Cardiac fibroblast (primary cell): Measurements from ENCODE around the gene CDC42EP1.

Experiments used
- DNase-seq, 2 donors: peaks; one replicate each; pipeline versions ENCODE4 v3.0.0 to v3.0.0-alpha.2; 2010; ENCODE audit warnings: low read depth in 2 of 2
- H3K4me3 ChIP-seq, 2 donors: replicated peaks in 1 of 2; 1 replicate in 1 of 2; 2 replicates in 1 of 2; pipeline ENCODE4 v1.5.1; 2011; ENCODE audit warnings: low read depth in 2 of 2, low read length in 2 of 2, mild to moderate bottlenecking in 2 of 2, moderate library complexity in 1 of 2
- TF ChIP-seq, protein P1 (sequence below): IDR thresholded peaks from one replicate; pipeline ENCODE4 v1.5.1; 2011; ENCODE audit warnings: low read depth, mild to moderate bottlenecking, low read length, inconsistent platforms

The CDC42EP1 gene

DNA sequence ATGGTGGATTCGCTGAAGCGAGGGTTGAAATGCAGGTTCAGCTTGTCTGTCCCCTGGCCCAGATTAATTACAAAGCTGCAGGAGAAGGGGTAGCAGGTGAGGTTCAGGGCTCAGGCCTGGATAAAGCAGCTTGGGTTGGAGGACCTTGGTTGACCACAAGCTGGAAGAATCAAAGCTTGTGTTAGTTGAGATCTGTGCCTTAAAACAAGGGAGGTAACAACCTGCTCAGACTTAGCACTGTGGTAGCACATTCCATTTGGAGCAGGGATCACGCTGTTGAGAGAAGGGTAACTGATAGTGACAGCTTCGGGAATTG is 10.3 kb downstream of the CDC42EP1 start:
- H3K4me3 ChIP-seq = no peak overlapping the region
- TF ChIP-seq, protein P1, sequence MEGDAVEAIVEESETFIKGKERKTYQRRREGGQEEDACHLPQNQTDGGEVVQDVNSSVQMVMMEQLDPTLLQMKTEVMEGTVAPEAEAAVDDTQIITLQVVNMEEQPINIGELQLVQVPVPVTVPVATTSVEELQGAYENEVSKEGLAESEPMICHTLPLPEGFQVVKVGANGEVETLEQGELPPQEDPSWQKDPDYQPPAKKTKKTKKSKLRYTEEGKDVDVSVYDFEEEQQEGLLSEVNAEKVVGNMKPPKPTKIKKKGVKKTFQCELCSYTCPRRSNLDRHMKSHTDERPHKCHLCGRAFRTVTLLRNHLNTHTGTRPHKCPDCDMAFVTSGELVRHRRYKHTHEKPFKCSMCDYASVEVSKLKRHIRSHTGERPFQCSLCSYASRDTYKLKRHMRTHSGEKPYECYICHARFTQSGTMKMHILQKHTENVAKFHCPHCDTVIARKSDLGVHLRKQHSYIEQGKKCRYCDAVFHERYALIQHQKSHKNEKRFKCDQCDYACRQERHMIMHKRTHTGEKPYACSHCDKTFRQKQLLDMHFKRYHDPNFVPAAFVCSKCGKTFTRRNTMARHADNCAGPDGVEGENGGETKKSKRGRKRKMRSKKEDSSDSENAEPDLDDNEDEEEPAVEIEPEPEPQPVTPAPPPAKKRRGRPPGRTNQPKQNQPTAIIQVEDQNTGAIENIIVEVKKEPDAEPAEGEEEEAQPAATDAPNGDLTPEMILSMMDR = no peak
- DNase-seq = no peak

DNA sequence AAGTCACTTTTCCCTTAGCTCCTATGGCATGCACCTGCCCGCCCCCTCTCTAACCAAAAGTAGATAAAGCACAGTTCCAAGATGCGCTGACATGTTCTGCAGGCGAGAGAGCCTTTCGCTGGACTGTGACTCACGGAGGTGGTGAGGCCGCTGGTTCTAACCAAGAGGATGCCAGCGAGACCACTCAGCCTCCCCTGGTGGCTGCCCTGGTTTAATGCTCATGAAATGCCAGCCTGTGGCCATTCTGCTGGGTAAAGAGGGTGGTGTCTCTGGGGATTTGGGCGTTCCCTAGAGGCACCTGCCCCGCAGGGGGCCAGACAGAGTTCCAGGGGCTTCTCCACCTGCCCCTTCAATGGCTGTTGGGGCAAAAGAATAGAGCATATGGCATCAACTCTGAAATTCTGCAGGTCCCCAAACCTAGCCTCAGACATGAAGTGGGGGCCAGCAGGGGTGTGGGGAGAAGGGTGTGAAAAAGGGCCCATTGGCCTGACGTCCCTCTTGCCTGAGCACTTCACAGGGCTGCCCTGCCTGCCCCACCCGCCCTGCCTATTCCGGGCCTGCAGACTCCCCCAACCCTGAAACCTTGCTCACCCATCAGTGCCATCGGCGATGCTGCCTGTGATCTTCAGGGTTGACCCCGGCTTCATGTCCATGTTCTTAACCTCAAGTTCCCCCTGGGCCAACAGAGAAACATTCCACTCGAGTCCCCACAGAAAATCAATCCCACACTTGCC is 11.1 kb downstream of the CDC42EP1 start:
- TF ChIP-seq, protein P1 = peak; percentile 17
- peak in 1 of 2 donors; percentile 41 for DNase-seq
- no peak overlapping the region for H3K4me3 ChIP-seq

DNA sequence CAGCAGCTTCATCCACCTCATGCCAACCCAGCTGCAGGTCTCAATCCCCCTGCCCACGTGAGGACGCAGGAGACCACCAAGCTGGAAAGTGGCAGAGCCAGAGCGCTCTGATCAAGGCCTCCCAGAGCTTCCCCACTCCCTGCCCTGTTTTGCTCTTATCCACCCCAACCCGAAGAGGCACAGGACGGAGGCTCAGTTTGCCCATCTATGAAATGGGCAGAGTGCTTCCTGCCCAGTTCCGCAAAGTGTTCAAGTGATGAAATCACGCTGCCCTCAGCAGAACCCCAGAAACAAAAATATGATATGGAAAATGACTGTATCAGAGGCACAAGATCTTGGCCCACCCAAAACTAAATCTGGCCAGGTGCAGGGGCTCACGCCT is 11.7 kb downstream of the CDC42EP1 start:
- H3K4me3 ChIP-seq = no peak overlapping the region
- TF ChIP-seq, protein P1 = no peak
- no peak for DNase-seq

DNA sequence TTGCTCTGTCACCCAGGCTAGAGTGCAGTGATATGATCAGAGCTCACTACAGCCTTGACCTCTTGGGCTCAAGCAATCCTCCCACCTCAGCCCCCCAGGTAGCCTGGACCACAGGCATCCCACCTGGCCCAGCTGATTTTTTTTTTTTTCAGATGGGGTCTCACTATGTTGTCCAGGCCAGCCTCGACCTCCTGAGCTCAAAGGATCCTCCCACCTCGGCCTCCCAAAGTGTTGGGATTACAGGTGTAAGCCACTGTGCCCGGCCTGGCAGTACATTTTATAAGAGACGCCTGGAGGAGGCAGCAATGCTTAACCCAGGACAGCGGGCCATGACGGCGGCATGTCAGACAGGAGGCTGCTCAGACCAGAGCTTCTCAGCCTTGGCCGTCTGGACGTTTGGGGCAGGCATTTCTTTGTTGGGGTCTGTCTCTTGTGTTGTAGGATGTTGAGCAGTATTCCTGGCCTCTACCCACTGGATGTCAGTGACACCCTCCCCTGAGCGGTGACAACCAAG is 15.3 kb downstream of the CDC42EP1 start:
- TF ChIP-seq, protein P1 = no peak
- no peak for DNase-seq
- H3K4me3 ChIP-seq = no peak overlapping the region

DNA sequence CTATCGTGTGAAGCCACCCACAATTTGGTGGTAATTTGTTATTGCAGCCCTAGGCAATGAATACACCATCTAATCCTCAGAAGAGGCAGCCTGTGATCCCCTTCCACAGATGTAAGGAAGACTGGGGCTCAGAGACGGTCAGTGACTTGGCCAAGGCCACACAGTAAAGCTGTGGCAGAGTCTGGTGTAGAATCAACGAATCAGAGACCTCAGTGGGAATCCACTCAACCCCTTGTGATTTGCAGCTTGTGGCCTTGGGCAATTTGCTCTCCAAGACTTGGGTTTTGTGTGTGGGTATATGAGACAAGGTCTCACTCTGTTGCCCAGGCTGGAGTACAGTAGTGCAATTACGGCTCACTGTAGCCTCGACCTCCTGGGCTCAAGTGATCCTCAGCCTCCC is 17.7 kb downstream of the CDC42EP1 start:
- TF ChIP-seq, protein P1 = no peak
- H3K4me3 ChIP-seq = no peak overlapping the region
- DNase-seq = no peak

DNA sequence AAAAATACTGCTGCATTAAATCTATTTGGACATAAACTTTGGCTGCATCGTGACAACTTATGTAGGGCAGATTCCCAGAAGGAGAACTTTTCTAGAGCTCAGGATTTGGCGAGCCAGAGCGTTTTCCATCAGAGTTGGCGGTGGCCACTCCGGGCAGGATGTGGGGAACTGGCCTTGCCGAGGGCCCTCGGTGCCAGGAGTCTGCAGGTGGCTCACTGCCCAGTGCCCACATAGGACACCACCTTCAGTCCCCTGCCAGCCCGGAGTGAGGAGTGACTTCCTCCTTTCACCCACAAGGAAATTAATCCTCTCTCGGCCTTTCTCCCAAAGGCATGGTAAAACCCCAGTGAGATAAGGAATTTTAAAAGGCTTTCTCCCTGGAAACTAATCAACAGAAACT is 21.2 kb downstream of the CDC42EP1 start:
- H3K4me3 ChIP-seq = no peak overlapping the region
- DNase-seq = no peak
- TF ChIP-seq, protein P1 = no peak

DNA sequence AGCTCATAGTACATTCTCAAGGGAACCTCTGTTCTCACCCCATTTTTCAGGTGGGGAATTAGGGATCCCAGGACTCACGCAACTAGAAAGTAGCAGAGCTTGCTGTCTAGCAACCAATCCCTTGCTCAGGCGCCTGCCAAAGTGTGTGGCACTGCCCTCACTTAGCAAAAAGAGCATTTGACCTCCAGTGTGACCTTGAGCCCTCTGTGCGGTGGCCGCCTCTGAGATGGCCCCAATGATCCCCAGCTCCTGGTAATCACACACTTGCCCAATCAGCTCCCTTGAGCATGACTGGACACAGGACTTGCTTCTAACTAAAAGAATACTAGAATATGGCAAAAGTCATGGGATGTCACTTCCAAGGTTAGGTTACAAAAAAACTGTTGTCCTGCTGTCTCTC is 22.2 kb downstream of the CDC42EP1 start:
- DNase-seq = no peak
- TF ChIP-seq, protein P1 = no peak
- H3K4me3 ChIP-seq = no peak overlapping the region
